Tibial artery (tissue), 4 donors: ENCODE measurements around the gene ABCD2.
"Not testable (repeated sequence)": the region's sequence is repeated elsewhere in the genome, so short reads cannot be mapped to it uniquely, and the experiment has no call there.

Source experiments
- DNase-seq, 2 donors: peaks; one replicate each; pipeline ENCODE4 v3.0.0-alpha.2; 2019
- H3K27ac ChIP-seq, 2 donors: fragments of 200-600 bp; sonication (generic) in 1 of 2; 1 replicate in 1 of 2; 2 replicates in 1 of 2; pipeline ENCODE4 v1.5.1; 2018 to 2019; ENCODE audit warnings: mild to moderate bottlenecking in 1 of 2
- H3K27me3 ChIP-seq, 2 donors: fragments of 200-600 bp; sonication (generic) in 1 of 2; one replicate each; pipeline versions ENCODE4 v1.5.1 to v1.6.0; 2016 to 2019
- H3K36me3 ChIP-seq, 3 donors: fragments of 200-600 bp; sonication (generic) in 2 of 3; one replicate each; pipeline ENCODE4 v1.5.1; 2016 to 2019; ENCODE audit warnings: mild to moderate bottlenecking in 2 of 3
- H3K4me1 ChIP-seq, 4 donors: fragments of 200-600 bp; sonication (generic) in 2 of 4; 1 replicate in 3 of 4; 2 replicates in 1 of 4; pipeline ENCODE4 v1.5.1; 2016 to 2019
- H3K4me3 ChIP-seq, 2 donors: fragments of 200-600 bp; sonication (generic) in 1 of 2; 1 replicate in 1 of 2; 2 replicates in 1 of 2; pipeline ENCODE4 v1.5.1; 2018 to 2019; ENCODE audit warnings: mild to moderate bottlenecking in 2 of 2
- H3K9me3 ChIP-seq, 3 donors: fragments of 200-600 bp; sonication (generic) in 1 of 3; one replicate each; pipeline ENCODE4 v1.5.1; 2016 to 2019
- CTCF ChIP-seq, 2 experiments: fragments of 200-600 bp in 1 of 2; fragments of 450-650 bp in 1 of 2; IDR thresholded peaks; one replicate each; pipeline ENCODE4 v1.5.1; 2017 to 2019; ENCODE audit warnings: antibody characterized with exemption in 2 of 2, mild to moderate bottlenecking in 1 of 2, moderate library complexity in 1 of 2
- intact Hi-C: fragments of 100-400 bp; cut with DNase I; formaldehyde crosslinking; loops from one replicate; pipeline ENCODE4 v1.15.0; 2023; ENCODE audit warnings: low total_unique reads

The ABCD2 gene

GRCh38 chr12:39526974-39527373 lies 92.6 kb downstream of the ABCD2 start:
- Histone ChIP-seq H3K4me1 (no peaks in the 10 kb centered on the region), H3K27me3 (no peaks in the 10 kb centered on the region), H3K9me3 (no peaks in the 10 kb centered on the region), H3K36me3 (no peaks in the 10 kb centered on the region), H3K27ac (no peak overlapping the region), H3K4me3 (no peak overlapping the region)
- intact Hi-C loops: no loop called here
- DNase-seq: no peak
- no peak for TF ChIP-seq CTCF (IDR thresholded peaks at IDR 0.05)

GRCh38 chr12:39522167-39522566 lies 97.4 kb downstream of the ABCD2 start:
- intact Hi-C loops, H3K27ac ChIP-seq, H3K27me3 ChIP-seq, H3K9me3 ChIP-seq, H3K36me3 ChIP-seq, H3K4me1 ChIP-seq, H3K4me3 ChIP-seq, DNase-seq: not testable (repeated sequence)

- H3K4me3 ChIP-seq: no peak overlapping the region
- no peak overlapping the region for H3K27ac ChIP-seq
- H3K27me3 ChIP-seq: no peaks in the 10 kb centered on the region
- TF ChIP-seq CTCF (IDR thresholded peaks at IDR 0.05): no peak
- H3K4me1 ChIP-seq: no peaks in the 10 kb centered on the region
- no peaks in the 10 kb centered on the region for H3K36me3 ChIP-seq
- intact Hi-C loops: no loop called here
- no peak for DNase-seq
- peaks cover 0 to 16% (median 11%) of the 10 kb centered on the region in 3 donors for H3K9me3 ChIP-seq
These were observed 109.6 kb downstream of the ABCD2 start for GRCh38 chr12:39510001-39510400.

- Histone ChIP-seq H3K27ac (no peak overlapping the region), H3K4me1 (no peaks in the 10 kb centered on the region), H3K9me3 (peaks cover 0 to 5% (median 4%) of the 10 kb centered on the region in 3 donors), H3K27me3 (no peaks in the 10 kb centered on the region), H3K4me3 (no peak overlapping the region), H3K36me3 (no peaks in the 10 kb centered on the region)
- intact Hi-C loops: no loop called here
- DNase-seq: no peak
- no peak for TF ChIP-seq CTCF (IDR thresholded peaks at IDR 0.05)
These were observed 114.0 kb downstream of the ABCD2 start for GRCh38 chr12:39505554-39505953.

GRCh38 chr12:39505023-39505422 lies 114.6 kb downstream of the ABCD2 start:
- Histone ChIP-seq H3K27me3 (no peaks in the 10 kb centered on the region), H3K9me3 (no peaks in the 10 kb centered on the region), H3K4me3 (no peak overlapping the region), H3K36me3 (no peaks in the 10 kb centered on the region), H3K27ac (no peak overlapping the region), H3K4me1 (no peaks in the 10 kb centered on the region)
- TF ChIP-seq CTCF (IDR thresholded peaks at IDR 0.05): no peak
- no peak for DNase-seq
- intact Hi-C loops: no loop called here

- H3K27me3 ChIP-seq: no peaks in the 10 kb centered on the region
- H3K4me1 ChIP-seq: no peaks in the 10 kb centered on the region
- H3K9me3 ChIP-seq: no peaks in the 10 kb centered on the region
- DNase-seq: no peak
- intact Hi-C loops: no loop called here
- H3K4me3 ChIP-seq: no peak overlapping the region
- no peak overlapping the region for H3K27ac ChIP-seq
- H3K36me3 ChIP-seq: no peaks in the 10 kb centered on the region
- no peak for TF ChIP-seq CTCF (IDR thresholded peaks at IDR 0.05)
These were observed 116.2 kb downstream of the ABCD2 start for GRCh38 chr12:39503439-39503838.
